HCT116 (cell line): ENCODE measurements around the gene C1orf116. TPM values are rescaled to one million over a fixed set of nuclear protein-coding genes. Genes with fewer than 3 reads are reported as not detected.

Experiments used
- ATAC-seq: fragments of 200-7000 bp; cut with Tn5 transposase; 2 replicates; pipeline ENCODE4 v1.9.1; 2020; ENCODE audit warnings: mild to moderate bottlenecking, moderate library complexity
- BruUV-seq: library from RNA; stranded (reverse); fragments of 400-500 nt; replicated peaks from 2 replicates; lab custom pipeline; 2021; lab: Mats Ljungman, UMichigan
- CTCF ChIA-PET: fragments of 300-600 bp; sonication (Branson Sonifier 250); formaldehyde crosslinking; loops from one replicate; lab custom pipeline; 2021; ENCODE audit warnings: antibody characterized with exemption; lab: Charles Lee
- POLR2A ChIA-PET: fragments of 300-600, 350-600 bp; sonication (Branson Sonifier 250); formaldehyde crosslinking; loops from one replicate; lab custom pipeline; 2021; ENCODE audit warnings: antibody characterized with exemption; lab: Charles Lee
- RAD21 ChIA-PET, 2 experiments: fragments of 300-600 bp; sonication (Branson Sonifier 250); formaldehyde crosslinking; loops; one replicate each; lab custom pipeline; 2023; ENCODE audit warnings: low total read pairs in 2 of 2; ENCODE audit not compliant: uncharacterized antibody in 2 of 2, unreplicated experiment in 2 of 2, low non-redundant PET in 1 of 2; lab: Charles Lee
- DNase-seq: peaks from one replicate; pipeline ENCODE4 v3.0.0-alpha.2; 2010; ENCODE audit warnings: low read depth, low spot score
- H2AFZ ChIP-seq: fragments of 200-600 bp; shearing (Covaris generic), sonication (generic); 2 replicates; pipeline ENCODE4 v1.6.1; 2017; ENCODE audit warnings: low read depth, mixed run types, mixed read lengths, antibody characterized with exemption, low read length; ENCODE audit not compliant: poor library complexity, severe bottlenecking
- H3K27ac ChIP-seq: 2 replicates; pipeline ENCODE4 v1.5.1; 2012; ENCODE audit warnings: low read depth, low read length
- H3K27me3 ChIP-seq: fragments of 200-600 bp; sonication (generic); 2 replicates; pipeline ENCODE4 v1.6.1; 2016; ENCODE audit warnings: mixed run types, low read length, mixed read lengths; ENCODE audit not compliant: insufficient read depth
- H3K36me3 ChIP-seq, 2 experiments: fragments of 200-500 bp in 1 of 2; fragments of 200-600 bp in 1 of 2; sonication (Bioruptor generic) in 1 of 2; sonication (generic) in 1 of 2; 2 replicates each; pipeline versions ENCODE4 v1.5.1 to v1.6.1; 2014 to 2016; ENCODE audit warnings: low read length in 2 of 2, inconsistent platforms in 1 of 2, mixed read lengths in 1 of 2, mixed run types in 1 of 2; ENCODE audit not compliant: insufficient read depth in 2 of 2, control insufficient read depth in 1 of 2
- H3K4me1 ChIP-seq, 2 experiments: fragments of 200-600 bp in 1 of 2; sonication (generic) in 1 of 2; 2 replicates each; pipeline versions ENCODE4 v1.5.1 to v1.6.1; 2012 to 2017; ENCODE audit warnings: low read length in 2 of 2, inconsistent platforms in 1 of 2, mild to moderate bottlenecking in 1 of 2, mixed read lengths in 1 of 2, mixed run types in 1 of 2, moderate library complexity in 1 of 2; ENCODE audit not compliant: insufficient read depth in 2 of 2, control insufficient read depth in 1 of 2
- H3K4me2 ChIP-seq: fragments of 200-600 bp; sonication (generic); 2 replicates; pipeline ENCODE4 v1.6.1; 2017; ENCODE audit warnings: mixed run types, low read length, mixed read lengths
- H3K4me3 ChIP-seq, 2 experiments: fragments of 200-600 bp in 1 of 2; sonication (generic) in 1 of 2; replicated peaks in 1 of 2; 2 replicates each; pipeline ENCODE4 v1.5.1; 2011 to 2016; ENCODE audit warnings: low read length in 2 of 2, control low read depth in 1 of 2, low read depth in 1 of 2, mild to moderate bottlenecking in 1 of 2, mixed read lengths in 1 of 2, mixed run types in 1 of 2
- H3K79me2 ChIP-seq: fragments of 200-600 bp; sonication (generic); 2 replicates; pipeline ENCODE4 v1.6.1; 2017; ENCODE audit warnings: mild to moderate bottlenecking, mixed run types, low read length, moderate library complexity, mixed read lengths; ENCODE audit not compliant: insufficient read depth
- H3K9ac ChIP-seq: fragments of 200-600 bp; sonication (generic); 2 replicates; pipeline ENCODE4 v1.6.1; 2016; ENCODE audit warnings: low read length, mixed read lengths
- H3K9me2 ChIP-seq: fragments of 200-600 bp; sonication (generic), shearing (Covaris generic); 2 replicates; pipeline ENCODE4 v1.6.1; 2017; ENCODE audit warnings: mixed run types, mild to moderate bottlenecking, moderate library complexity; ENCODE audit not compliant: insufficient read depth
- H3K9me3 ChIP-seq, 2 experiments: fragments of 200-500 bp in 1 of 2; fragments of 200-600 bp in 1 of 2; sonication (Bioruptor generic) in 1 of 2; sonication (generic) in 1 of 2; 2 replicates each; pipeline ENCODE4 v1.6.1; 2014 to 2017; ENCODE audit warnings: low read length in 2 of 2, mixed read lengths in 2 of 2, inconsistent platforms in 1 of 2, low read depth in 1 of 2, mild to moderate bottlenecking in 1 of 2, mixed run types in 1 of 2, moderate library complexity in 1 of 2; ENCODE audit not compliant: control insufficient read depth in 1 of 2, insufficient read depth in 1 of 2
- H4K20me1 ChIP-seq: fragments of 200-600 bp; sonication (generic), shearing (Covaris generic); 2 replicates; pipeline ENCODE4 v1.6.1; 2017; ENCODE audit warnings: mixed run types, mild to moderate bottlenecking, moderate library complexity; ENCODE audit not compliant: insufficient read depth
- ATF3 ChIP-seq: IDR thresholded peaks from 2 replicates; pipeline ENCODE4 v1.6.1; 2012
- CEBPB ChIP-seq: IDR thresholded peaks from 2 replicates; pipeline ENCODE4 v1.6.1; 2012; ENCODE audit warnings: low read depth
- EGR1 ChIP-seq: IDR thresholded peaks from 2 replicates; pipeline ENCODE4 v1.6.1; 2012; ENCODE audit warnings: low read depth
- ELF1 ChIP-seq: IDR thresholded peaks from 2 replicates; pipeline ENCODE4 v1.6.1; 2012; ENCODE audit warnings: low read depth, borderline replicate concordance
- FOSL1 ChIP-seq: IDR thresholded peaks from 2 replicates; pipeline ENCODE4 v1.6.1; 2012; ENCODE audit warnings: low read depth
- JUND ChIP-seq: IDR thresholded peaks from 2 replicates; pipeline ENCODE4 v1.6.1; 2012
- MAX ChIP-seq: IDR thresholded peaks from 2 replicates; pipeline ENCODE4 v1.6.1; 2012
- POLR2A ChIP-seq: IDR thresholded peaks from 2 replicates; pipeline ENCODE4 v1.7.0; 2011; ENCODE audit warnings: borderline replicate concordance; ENCODE audit not compliant: insufficient read depth, insufficient read length; ENCODE audit errors: extremely low read depth
- SIN3A ChIP-seq: IDR thresholded peaks from 2 replicates; pipeline ENCODE4 v1.6.1; 2012; ENCODE audit warnings: low read depth
- SRF ChIP-seq: IDR thresholded peaks from 2 replicates; pipeline ENCODE4 v1.6.1; 2012; ENCODE audit warnings: low read depth
- YY1 ChIP-seq: IDR thresholded peaks from 2 replicates; pipeline ENCODE4 v1.6.1; 2011; ENCODE audit warnings: low read length, low read depth, moderate library complexity, mild to moderate bottlenecking; ENCODE audit not compliant: insufficient replicate concordance; ENCODE audit errors: extremely low read depth
- ZFX ChIP-seq: fragments of 450-650 bp; IDR thresholded peaks from 2 replicates; pipeline ENCODE4 v1.6.1; 2017
- intact Hi-C: fragments of 100-400 bp; cut with micrococcal nuclease; formaldehyde crosslinking; loops from 2 replicates; pipeline ENCODE4 v1.10.0; 2022
- total RNA-seq: library from RNA; stranded (reverse); gene quantifications from one replicate; pipeline ENCODE4 v1.2.1, GENCODE V29; 2021; ENCODE audit not compliant: unreplicated experiment

C1orf116 gene
- total RNA-seq, 1 experiment from 2014 or later, result 3.6 TPM

DNA sequence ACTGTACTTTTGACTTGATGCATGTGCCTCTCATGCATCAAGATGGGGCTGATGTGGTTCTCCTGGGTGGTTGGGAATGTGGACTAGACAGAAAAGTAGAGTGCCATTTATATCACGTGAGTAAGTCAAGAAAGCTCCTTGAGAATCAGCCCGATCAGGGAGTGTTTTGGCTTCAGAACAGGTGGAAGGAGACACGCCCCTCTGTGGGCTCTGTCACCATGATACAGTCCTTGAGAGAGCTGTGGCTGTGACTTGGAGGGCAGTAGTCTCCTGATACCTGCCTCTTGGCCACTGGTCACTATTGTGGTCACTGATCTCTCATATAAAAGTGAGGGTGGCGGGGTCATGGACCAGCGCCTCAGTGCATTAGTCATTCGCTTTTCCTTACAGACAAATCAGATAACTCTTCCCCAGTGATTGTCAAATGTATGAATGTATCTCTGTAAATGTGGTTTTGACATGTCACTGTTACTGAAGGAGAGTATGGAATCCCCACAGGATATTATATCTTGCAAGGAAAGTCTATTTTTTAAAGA is 47.2 kb upstream of the C1orf116 start:
- Histone ChIP-seq H3K9ac (no peak overlapping the region), H3K9me2 (no peaks in the 10 kb centered on the region), H3K9me3 (no peaks in the 10 kb centered on the region), H3K27me3 (0 out of 2 replicates have a peak, but pooled peaks cover 3% of the 10 kb centered on the region), H3K4me2 (no peak overlapping the region), H2AFZ (no peak overlapping the region), H3K4me1 (peaks cover 0 to 4% of the 10 kb centered on the region in 2 experiments; a peak in 2 of 4 replicates), H3K79me2 (no peaks in the 10 kb centered on the region), H3K36me3 (no peaks in the 10 kb centered on the region), H3K4me3 (no peak overlapping the region), H3K27ac (no peak overlapping the region), H4K20me1 (no peaks in the 10 kb centered on the region)
- POLR2A ChIA-PET, result no interaction called here
- intact Hi-C loops, result loop anchor here (5.0 to 10.0 kb wide), 3 partner anchors 97 to 595 kb away; no protein-coding TSS in a partner anchor
- BruUV-seq, result no TSS peak
- TF ChIP-seq CEBPB (no peak), EGR1 (no peak)
- DNase-seq (no peak), ATAC-seq (no peak)
- RAD21 ChIA-PET, result no interaction called here
- CTCF ChIA-PET, result interaction anchor here (1.1 to 4.2 kb wide), 3 partner anchors 98 to 325 kb away, joined by 3 to 19 read pairs (median 3); no protein-coding TSS in a partner anchor

DNA sequence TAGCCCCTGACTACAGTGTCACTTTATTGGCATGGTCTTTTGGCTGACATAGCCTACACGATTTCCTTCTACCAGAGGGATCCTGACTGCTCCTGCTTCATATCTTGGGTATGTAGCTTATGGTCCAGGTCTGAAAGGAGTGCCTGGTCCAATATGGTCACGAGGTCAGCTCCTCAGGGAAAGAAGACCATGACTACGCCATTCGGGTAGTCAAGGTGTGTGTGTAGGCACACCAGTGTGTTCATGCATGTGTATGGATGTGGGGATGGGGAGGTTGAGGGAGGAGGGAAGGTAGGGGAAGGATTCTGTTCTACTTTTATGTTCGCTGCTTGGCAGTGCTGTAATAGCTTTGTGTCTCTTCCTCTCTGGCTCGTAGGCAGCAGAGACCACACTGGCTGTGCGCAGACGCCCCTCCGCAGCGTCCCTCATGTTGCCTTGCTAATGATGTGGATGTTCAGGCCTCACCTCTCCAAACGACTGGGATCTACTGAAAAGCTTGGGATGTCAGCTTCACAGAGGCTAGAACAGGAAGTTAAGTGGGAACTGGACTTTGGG is 46.1 kb upstream of the C1orf116 start:
- ATAC-seq, result no peak
- Histone ChIP-seq H3K9me3 (no peaks in the 10 kb centered on the region), H3K36me3 (no peaks in the 10 kb centered on the region), H3K4me2 (no peak overlapping the region), H3K27ac (no peak overlapping the region), H3K79me2 (no peaks in the 10 kb centered on the region), H3K9me2 (no peaks in the 10 kb centered on the region), H3K4me3 (no peak overlapping the region), H2AFZ (no peak overlapping the region), H4K20me1 (no peaks in the 10 kb centered on the region), H3K27me3 (0 out of 2 replicates have a peak, but pooled peaks cover under 1% of the 10 kb centered on the region), H3K9ac (no peak overlapping the region), H3K4me1 (no peaks in the 10 kb centered on the region)
- CTCF ChIA-PET, result no interaction called here
- intact Hi-C loops, result loop anchor here (1.0 to 5.0 kb wide), 3 partner anchors 96 to 351 kb away; no protein-coding TSS in a partner anchor
- TF ChIP-seq MAX (no peak), YY1 (no peak), SRF (no peak), SIN3A (no peak), ELF1 (no peak), EGR1 (no peak), ATF3 (no peak), ZFX (no peak), FOSL1 (no peak), JUND (no peak), POLR2A (no peak)
- no TSS peak for BruUV-seq
- POLR2A ChIA-PET, result no interaction called here
- no peak for DNase-seq
- RAD21 ChIA-PET, result no interaction called here
